Measurements from ENCODE around the gene DAO.

Gene DAO

DNA sequence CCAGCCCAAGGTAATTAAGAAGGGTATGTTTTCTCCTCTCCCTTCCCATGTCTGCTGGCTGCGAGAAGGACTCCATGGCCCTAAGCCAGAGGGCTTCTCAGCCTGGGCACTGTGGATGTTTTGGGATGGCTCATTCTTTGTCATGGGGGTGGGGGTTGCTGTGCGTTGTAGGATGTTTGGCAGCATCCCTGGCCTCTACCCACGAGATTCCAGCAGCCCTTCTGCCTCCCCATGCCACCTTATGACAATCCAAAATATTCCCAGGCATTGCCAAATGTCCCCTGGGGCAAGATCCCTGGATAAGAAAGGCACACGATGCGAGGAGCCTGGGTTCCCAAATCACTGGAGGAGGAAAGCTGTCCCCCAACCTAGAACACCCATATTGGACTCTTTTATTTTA, 36.4 kb downstream of the DAO start:
- in situ Hi-C loops (cut with MboI; ENCODE audit: low sequenced_read_pairs), result no loop called here

GRCh38 chr12:108918206-108918605, 38.3 kb downstream of the DAO start:
- in situ Hi-C loops (cut with MboI; ENCODE audit: low sequenced_read_pairs), result no loop called here

DNA sequence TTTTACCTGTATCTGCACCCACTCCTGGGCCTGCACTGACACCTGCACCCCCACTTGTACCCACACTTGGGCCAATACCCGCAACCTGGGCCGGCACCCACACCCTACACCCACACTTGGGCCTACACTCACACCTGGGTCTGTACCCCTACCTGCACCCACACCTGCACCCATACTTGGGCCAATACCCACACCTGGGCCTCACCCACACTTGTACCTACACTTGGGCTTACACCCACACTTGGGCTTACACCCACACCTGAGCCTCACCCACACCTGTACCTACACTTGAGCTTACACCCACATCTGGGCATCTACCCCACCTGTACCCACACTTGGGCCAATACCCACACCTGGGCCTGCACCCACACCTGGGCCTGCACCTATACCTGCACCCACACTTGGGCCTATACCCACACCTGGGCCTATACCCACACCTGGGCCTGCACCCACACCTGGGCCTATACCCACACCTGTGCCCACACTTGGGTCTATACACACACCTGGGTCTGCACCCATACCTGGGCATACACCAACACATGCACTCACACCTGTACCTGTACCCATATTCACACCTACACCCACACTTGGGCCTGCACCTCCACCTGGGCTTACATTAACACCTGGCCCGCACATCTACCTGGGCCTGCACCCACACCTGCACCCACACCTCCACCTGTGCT, 39.2 kb downstream of the DAO start:
- in situ Hi-C loops (cut with MboI; ENCODE audit: low sequenced_read_pairs), result no loop called here

DNA sequence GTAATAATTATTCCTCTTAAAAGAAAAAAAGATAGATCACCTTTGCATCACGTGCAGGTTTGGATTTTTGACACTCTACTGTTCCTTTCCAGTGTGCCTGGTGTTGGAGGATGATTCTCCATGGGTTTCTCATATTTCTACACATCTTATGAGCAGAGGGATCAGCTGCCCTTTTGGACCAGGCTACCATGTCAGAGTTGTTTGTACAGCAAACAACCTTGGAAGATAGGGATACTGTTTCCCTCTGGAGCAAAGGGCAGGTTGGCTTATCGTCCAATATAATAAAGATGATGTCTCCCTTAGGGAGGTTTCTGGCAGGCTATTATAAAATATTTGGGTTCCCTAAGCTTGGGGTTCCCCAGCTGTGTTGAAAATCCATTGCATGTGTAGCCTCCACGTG, 42.1 kb downstream of the DAO start:
- in situ Hi-C loops (cut with MboI; ENCODE audit: low sequenced_read_pairs), result no loop called here

GRCh38 chr12:108922918-108923317, 43.0 kb downstream of the DAO start:
- in situ Hi-C loops (cut with MboI; ENCODE audit: low sequenced_read_pairs), result no loop called here

DNA sequence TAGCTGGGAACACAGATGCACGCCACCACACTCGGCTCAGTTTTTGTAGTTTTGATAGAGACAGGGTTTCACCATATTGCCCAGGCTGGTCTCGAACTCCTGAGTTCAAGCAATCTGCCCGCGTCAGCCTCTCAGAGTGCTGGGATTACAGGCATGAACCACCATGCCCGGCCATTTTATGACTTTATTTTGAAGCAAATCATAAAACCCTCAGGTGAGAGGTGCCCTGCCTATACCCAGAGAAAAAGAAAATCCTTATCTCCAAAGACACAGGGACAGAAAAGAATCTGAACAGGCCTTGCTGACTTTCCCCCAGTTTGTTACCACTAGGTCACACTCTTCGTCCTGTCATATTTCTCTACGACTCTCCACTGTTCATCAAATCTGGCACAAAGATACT, 48.8 kb downstream of the DAO start:
- in situ Hi-C loops (cut with MboI; ENCODE audit: low sequenced_read_pairs), result no loop called here

DNA sequence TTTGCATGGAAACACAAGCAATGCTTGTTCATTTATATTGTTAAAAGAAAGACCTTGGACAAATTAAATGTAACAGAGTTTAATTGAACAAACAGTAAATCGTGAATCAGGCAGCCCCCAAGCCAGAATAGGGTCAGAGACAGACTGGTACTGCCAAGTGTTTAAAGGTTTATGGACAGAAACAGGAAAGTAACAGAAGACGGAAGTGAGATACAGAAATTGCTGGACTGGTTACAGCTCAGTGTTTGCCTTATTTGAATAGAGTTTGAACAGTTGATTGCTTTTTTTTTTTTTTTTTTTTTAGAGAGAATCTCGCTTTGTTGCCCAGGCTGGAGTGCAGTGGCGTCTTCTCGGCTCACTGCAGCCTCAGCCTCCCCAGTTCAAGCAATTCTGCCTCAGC, 50.3 kb downstream of the DAO start:
- in situ Hi-C loops (cut with MboI; ENCODE audit: low sequenced_read_pairs), result no loop called here

GRCh38 chr12:108930756-108931155, 50.9 kb downstream of the DAO start:
- in situ Hi-C loops (cut with MboI; ENCODE audit: low sequenced_read_pairs), result no loop called here

- in situ Hi-C loops (cut with MboI; ENCODE audit: low sequenced_read_pairs), result no loop called here
Observed at GRCh38 chr12:108933949-108934348, 54.1 kb downstream of the DAO start.

- in situ Hi-C loops (cut with MboI; ENCODE audit: low sequenced_read_pairs), result no loop called here
Observed at GRCh38 chr12:108935159-108935763, 55.4 kb downstream of the DAO start.

- in situ Hi-C loops (cut with MboI; ENCODE audit: low sequenced_read_pairs), result no loop called here
Observed at GRCh38 chr12:108938247-108938924, 58.5 kb downstream of the DAO start.

- in situ Hi-C loops (cut with MboI; ENCODE audit: low sequenced_read_pairs), result no loop called here
Observed at GRCh38 chr12:108939594-108939993, 59.7 kb downstream of the DAO start.

DNA sequence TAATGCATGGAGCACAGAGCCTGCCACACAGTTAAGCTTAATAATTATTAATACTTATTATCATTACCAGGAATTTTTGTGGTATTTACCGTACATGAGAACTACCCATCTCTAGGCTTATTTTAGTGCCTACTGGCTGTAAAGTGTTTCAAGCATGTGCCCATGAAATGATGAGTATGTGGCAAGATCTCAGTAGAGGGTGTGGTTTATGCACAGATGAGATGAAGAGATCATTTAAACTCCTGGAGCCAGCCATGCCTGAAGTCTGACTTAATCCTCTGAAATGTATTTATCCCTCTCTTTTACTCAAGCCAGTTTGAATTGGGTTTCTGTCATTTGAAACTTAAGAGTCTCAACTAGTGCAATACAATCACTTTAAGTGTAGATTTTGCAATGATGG, 60.2 kb downstream of the DAO start:
- in situ Hi-C loops (cut with MboI; ENCODE audit: low sequenced_read_pairs), result no loop called here

GRCh38 chr12:108947097-108947496, 67.2 kb downstream of the DAO start:
- in situ Hi-C loops (cut with MboI; ENCODE audit: low sequenced_read_pairs), result no loop called here

DNA sequence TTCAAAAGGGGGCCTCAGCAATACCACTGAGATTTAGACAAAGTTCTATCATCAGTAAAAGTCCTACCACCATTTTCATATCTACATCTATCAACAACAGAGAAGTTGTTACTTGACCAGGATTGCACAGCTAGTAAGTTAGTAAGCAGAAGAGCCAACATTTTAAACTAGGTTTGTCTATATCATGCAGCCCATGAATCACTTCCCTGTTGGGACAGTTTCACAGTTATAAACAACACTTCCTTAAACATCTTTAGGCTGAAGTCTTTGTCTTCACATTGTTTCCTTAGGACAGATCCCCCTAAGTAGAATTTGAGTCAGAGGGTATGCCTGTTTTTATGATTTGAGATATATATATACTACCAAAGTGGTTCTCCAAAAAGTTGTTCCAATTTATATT, 68.5 kb downstream of the DAO start:
- in situ Hi-C loops (cut with MboI; ENCODE audit: low sequenced_read_pairs), result no loop called here

GRCh38 chr12:108949976-108950375, 70.1 kb downstream of the DAO start:
- in situ Hi-C loops (cut with MboI; ENCODE audit: low sequenced_read_pairs), result loop anchor here (10.0 kb wide), 1 partner anchor 385 kb away; the partner anchor contains the start of genes ISCU and SART3
